SHP77 (cell line): Measurements from ENCODE around the gene CAMK4.
"Not testable (repeated sequence)": the region's sequence is repeated elsewhere in the genome, so short reads cannot be mapped to it uniquely, and the experiment has no call there.

Experiments used
- DNase-seq, 2 experiments: peaks; one replicate each; lab custom pipeline; 2025; lab: John Stamatoyannopoulos, UW

CAMK4 gene

DNA sequence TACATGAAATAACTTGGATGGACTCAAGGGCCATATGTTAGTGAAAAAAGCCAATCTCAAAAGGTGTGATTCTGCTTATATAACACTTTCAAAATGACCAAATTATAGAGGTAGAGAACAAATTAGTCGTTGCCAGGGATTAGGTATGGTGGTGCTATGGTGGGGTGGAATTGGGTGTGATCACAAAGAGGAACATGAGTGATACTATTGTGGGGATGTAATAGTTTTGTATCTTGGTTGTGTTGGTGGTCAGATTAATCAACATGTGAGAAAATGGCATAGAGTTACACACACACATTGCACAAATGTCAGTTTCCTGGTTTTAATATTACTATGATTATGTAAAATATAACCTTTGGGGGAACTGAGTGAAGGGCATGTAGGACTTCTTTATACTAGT is 31.9 kb downstream of the CAMK4 start:
- DNase-seq, result no peak

DNA sequence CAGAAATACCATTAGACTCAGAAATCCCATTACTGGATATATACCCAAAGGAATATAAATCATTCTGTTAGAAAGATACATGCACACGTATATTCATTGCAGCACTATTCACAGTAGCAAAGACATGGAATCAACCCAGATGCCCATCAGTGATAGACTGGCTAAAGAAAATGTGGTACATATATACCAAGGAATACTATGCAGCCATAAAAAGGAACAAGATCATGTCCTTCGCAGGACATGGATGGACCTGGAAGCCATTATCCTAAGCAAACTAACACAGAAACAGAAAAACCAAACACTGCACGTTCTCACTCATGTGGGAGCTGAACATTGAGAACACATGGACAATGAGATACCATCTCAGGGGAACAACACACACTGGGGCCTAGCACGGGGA is 33.4 kb downstream of the CAMK4 start:
- DNase-seq, result not testable (repeated sequence)

DNA sequence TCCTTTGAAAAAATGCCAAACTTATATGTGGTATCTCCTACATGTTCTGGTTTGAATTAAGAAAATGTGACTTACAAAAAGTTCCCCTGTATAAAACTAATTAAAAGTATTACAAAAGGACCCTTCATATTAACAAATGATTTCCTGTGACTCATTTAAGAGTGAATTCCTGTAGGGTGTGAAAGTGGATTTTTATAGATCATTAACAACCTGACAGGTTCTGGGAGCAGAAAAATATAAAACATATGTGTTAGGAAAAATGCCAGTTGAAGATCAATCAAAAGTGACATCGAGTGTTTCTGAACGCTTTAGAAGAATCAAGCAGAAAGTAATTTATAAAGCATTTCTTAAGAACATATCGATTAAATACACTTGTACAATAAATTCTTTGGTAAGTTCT is 35.5 kb downstream of the CAMK4 start:
- no peak for DNase-seq

DNA sequence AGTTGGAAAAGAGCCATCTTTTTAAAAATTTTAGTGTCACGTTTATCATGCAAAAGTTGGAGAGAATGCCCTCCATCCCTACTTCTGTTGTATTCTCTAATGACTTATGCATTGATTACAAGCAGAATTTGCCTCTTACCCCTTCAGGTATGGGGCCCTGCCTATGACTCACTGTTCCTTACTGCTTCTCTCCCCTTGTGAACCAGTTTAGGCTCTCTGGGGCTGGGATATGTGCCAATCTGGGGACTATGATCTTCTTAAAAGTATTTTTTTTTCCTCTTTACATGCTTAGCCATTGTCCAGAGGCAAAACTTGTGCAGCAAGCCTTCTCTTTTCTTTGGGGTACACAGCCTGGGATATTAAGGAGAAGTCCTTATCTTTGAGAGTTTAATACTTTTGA is 37.4 kb downstream of the CAMK4 start:
- no peak for DNase-seq

DNA sequence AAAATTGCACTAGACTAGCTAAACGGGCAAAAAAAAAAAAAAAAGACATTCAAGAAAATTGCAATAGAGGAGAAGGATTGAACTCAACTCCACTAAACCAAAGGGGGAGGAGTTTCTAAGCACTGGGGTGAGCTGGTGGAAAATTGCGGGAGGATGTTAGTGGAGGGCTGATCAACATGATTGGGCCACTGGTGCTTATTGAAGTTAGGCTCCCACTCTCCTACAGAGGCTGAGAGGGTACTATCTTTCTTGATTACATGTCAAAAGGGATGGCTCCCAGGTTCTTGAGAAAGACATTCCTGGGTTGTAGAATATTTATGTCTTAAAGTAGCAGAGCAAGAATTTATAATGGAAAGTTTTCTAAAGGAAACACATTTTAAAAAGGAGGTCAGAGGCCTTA is 38.0 kb downstream of the CAMK4 start:
- DNase-seq, result no peak

DNA sequence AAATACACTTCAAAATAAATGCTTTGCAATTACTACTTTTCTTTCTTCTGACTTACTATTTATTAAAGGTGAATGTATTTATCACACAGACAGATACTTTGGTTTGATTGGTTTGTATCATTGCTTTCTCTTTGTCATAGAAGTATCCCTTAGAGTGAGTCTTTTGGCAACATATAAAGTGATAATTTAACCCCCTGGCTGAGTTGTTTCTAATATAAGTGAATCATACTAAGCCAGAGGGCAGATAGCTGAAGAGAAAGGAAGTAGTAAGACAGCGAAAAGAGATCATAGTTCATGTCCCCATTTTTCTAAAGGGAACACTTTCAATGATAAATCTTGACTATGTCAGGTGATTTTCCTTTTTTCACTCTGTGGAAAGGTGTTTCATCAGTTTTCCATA is 38.6 kb downstream of the CAMK4 start:
- DNase-seq, result no peak

DNA sequence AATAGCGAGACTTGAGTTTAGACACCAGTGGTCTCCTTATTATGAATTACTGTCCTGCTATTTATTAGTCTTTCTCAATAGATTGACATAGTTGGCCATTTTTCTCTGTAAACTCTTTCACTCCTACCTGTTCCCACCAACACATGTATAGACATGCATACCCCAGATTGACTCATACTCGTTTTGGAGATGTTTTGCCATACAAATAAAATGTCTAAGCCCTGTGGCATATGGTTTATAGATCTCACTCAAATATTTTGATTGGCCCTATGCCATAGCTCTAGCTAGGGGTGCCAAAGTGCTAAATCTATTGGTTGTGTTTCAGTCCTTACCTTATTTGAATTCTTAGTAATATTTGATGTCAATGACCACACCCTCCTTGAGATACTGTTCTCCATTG is 42.3 kb downstream of the CAMK4 start:
- DNase-seq, result peak; percentile 14 to 30

DNA sequence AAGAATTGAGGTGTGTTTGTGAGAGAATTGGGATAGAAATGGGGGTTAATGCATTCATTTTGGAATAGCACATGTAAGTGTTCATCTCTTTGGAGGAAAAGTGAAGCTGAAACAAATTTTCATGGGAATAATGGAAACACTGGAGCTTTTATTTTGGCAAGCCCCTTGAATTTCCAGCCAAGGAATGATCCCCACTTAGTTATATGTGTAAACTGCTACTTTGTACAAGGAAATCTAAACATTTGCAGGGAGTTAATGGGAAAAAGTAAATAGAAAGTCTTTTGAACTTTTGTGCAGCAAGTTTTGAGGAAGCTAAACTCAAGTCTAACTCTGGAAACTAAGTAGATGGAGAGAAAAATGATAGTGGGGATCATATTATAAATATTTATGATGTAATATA is 44.1 kb downstream of the CAMK4 start:
- no peak for DNase-seq

DNA sequence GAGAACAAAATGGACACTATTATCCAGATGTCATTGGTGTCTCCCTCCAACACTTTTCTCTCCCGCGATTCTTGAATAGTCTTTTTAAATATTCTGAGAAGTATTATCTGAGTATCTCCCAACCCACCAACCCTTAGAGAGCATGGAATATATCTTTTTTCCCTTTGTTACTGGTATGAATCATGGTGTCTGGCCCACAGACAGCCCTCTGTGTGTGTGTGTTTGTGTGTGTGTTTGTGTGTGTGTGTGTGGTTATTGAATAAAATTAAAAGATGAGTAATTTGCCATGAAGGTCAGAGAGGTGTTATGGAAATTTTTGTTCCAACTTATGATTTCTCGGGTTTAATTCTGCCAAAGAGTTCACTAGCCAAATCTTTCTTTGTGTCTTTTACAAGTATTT is 47.7 kb downstream of the CAMK4 start:
- no peak for DNase-seq

DNA sequence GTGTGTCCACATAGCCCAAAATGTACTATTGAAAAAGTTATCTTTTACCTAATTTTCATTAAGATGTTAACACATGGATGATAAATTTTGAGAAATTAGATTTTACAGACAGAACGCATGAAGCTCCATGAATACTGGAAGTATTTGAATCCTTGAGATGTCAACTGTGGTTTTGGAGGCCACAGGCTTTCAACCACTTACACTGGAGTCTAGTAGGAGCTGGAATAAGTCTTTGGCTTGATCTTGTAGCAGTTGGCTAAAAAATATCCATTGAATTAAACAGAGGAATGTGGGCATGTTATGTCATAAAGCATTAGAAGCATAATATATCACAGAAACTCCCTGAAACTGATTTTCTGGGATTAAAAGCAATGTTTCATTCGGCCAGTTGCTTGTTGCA is 52.9 kb downstream of the CAMK4 start:
- DNase-seq, result no peak

DNA sequence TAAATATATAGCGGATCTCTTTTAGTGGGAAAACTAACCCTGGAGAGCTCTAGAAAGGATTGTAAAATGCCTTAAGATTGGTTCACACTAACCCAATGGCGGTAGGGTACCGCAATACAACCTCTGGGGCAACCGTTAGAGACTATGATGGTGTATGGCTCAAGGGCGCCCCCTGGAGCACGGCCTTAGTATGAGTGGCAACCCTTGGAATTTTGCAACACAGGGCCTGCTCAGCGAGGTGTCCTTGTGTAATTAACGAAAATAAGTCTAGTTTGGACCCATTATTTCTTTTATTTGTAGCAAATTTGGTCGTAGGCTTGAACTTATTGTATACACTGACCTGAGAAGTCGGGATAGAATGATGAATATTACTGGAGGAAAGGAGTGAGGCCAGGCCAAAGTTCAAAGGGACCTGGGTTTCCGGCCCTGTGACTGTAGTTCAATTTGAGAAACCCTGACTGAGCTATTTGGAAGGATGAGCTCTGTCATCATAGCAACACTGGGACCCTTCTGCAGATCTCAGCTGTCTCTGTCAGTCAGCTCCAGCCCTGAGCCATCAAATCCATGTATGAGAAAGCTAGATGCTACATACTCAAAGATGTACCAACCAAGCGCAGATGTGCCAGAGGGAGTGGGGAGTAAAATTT is 54.8 kb downstream of the CAMK4 start:
- peak; percentile 2 to 10 for DNase-seq

DNA sequence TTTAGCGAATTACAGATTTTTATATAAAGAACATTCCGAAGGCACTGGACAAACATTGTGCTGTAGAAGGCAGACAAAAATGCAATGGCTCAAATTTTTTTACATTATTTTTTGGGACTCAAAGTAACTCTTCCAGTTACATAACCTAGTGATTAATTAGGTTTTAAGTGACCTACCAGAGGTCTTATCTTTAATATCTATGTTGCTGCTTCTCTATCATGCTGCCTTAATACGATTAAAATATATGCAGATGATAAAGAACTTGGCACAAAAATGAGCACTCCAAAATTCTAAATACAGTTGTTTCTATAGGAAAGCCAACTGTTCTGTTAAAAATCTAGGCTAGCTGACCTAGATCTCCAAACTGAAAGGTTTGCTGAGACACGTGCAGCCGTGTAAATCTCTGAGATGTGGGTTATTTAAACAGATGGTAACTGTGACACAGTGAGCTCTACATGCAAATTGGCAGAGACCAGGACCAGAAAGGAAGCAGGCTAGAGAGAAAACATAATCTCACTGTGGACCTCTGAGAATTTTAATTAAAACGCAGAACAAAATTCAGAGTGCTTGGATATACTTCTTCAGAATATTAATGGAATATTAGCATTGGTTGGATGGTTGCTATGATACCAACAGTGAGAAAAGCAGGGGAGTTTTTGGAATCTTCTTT is 56.2 kb downstream of the CAMK4 start:
- peak in 1 of 2 experiments; percentile 6 for DNase-seq

DNA sequence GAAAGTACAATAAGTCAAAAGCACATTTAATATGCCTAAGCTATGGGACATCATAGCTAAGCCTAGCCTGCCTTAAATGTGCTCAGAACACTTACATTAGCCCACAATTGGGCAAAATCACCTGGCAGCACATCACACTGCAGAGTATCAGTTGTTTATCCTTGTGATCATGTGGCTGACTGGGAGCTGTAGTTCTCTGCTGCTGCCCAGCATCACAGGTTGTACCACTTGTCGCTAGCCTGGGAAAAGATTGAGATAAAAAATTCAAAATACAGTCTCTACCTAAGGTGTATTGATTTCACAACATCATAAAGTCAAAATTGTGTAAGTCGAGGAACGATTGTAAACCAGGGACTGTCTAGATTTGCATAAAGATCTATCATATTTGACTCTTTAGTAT is 58.6 kb downstream of the CAMK4 start:
- DNase-seq, result no peak

DNA sequence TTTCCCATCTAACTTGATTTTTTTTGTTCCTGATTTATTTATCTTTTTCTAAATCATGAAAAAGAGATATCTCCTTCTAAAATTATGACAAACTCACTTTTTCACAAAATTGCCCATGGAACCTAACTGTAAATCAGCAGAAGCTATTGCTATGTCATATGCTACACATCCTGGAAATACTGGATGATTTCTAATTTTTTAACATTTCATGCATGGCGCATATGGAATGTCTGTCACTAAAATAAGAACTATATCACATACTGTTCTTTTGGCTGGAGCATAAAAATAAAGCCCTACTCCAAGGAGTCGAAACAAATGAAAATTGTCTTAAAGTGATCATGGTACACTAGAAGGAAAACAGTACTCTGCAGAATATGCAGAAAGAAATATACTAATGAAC is 60.6 kb downstream of the CAMK4 start:
- no peak for DNase-seq

DNA sequence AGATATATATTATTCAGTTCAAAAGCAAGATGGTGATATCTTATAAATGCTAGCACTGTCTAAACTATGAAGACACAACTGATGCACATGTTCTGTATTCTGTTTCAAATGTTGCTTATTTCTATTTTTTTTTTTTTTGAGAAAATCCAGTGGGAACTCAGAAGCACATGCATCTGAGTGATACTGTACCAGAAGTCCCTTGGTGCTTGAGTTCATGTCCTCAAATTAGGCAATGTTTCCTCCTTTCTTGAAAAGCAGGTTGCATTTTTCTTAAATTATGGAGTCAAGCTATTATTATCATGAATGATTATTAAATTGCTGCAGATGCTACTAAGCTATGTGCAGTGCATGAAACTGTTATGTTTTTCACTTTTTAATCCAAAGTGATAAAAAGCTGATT is 70.4 kb downstream of the CAMK4 start:
- DNase-seq, result no peak

DNA sequence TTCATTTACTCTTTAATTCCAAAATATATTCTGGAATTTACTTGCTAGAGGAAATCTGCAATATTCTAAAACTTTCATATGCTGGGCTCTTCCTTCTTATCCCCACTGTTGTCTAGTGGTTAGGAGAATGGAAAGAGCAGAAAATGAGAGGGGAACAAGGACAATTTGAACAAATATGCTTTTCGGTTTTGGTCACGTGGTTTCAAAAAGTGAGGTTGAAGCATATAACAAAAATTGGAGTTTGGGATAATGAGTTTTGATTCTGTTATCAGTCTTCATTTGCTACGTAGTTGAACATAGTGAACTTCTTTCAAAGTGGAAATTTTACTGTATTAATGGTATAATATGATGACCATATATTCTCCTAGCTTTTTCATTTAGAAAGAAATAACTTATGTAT is 71.5 kb downstream of the CAMK4 start:
- DNase-seq, result no peak

DNA sequence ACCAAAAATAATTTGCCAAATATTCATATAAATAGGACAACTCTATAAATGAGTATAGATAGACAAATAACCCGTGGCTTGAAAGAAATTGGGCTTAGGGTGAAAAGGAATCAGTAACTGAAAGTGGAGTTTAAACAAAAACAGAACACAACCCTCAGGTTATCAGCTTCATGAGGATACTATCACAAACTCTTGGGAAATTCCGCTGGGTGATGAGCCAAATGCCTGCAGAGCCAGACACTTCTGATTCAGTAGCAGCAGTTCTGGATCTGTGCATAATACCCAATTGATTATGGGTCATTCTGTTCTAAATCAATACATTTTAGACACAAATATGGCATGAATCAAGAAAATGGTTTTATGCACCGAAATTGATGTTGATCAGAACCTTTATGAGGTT is 72.4 kb downstream of the CAMK4 start:
- DNase-seq, result no peak

DNA sequence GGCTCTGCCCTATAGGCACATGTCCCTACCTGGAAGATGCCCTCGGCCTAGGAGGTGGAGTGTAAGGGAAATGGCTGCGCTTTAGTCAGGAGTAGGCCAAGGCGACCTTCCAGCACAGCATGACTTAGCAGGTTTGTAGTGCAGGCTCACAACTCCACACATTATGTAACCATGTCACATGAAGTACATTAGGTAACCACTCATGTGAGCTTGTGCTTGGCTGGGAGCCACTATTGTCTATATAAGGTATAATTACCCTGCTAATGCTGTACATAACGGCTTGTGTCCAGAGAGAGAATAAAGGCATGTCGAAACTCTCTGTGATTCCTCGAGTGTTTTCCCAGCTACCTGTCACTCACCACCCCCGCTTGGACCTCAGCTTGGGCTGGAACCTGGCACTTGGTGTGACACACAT is 74.9 kb downstream of the CAMK4 start:
- DNase-seq, result no peak

DNA sequence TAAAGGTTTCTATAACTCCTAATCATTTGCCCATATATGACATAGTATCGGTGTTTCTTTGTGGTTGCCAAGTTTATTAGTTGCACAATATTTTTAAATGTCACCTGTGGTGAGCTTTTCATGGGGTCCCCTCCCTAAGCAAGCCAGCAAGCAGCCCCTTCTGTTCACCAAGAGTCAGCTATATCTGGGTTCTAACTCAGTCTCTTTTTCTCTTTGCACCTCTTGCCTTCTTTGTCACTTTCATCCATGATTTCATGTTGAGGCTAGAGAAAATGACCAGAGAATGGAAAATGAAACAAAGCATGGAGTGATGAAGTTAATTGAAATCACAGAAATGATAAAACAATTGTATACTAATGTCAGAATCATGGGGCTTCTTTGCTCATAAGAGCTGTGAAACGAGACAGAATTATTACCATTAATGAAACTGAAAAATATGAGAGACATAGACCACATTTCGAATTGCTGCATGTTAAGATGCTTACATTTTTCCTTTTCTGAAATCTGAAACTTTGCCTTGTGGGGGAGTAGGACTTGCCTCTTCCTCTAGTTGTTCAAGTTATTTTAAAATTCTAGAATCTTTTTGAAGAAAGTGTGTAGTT is 75.7 kb downstream of the CAMK4 start:
- DNase-seq, result no peak

DNA sequence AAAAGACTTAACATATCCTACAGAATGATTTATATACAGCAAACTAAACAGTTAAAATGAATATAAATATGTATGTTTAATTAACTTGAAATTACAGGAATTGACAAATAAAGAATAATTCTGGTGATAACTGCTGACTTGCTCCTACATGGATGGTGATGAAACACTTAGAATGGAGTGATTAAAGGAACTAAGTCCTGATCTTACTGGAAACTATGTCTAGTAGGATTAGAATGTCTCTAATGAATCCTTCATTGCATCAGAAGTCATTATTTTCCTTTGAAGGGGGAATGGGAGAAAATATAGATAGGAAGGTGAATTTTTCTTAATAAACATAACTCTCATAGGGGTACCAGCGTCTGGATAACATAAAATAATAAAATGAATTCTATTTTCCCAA is 77.1 kb downstream of the CAMK4 start:
- DNase-seq, result no peak

DNA sequence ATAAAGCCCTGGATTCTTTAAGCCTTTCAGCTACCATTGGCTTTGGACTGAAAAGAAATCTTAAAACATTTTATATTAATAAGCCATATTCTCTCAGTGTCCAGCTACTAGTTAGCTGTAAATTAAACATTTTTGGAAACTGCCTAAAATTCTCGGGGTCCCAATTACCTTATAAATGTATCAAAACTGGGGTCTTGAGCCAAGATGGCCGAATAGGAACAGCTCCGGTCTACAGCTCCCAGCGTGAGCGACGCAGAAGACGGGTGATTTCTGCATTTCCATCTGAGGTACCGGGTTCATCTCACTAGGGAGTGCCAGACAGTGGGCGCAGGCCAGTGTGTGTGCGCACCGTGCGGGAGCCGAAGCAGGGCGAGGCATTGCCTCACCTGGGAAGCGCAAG is 77.9 kb downstream of the CAMK4 start:
- not testable (repeated sequence) for DNase-seq

DNA sequence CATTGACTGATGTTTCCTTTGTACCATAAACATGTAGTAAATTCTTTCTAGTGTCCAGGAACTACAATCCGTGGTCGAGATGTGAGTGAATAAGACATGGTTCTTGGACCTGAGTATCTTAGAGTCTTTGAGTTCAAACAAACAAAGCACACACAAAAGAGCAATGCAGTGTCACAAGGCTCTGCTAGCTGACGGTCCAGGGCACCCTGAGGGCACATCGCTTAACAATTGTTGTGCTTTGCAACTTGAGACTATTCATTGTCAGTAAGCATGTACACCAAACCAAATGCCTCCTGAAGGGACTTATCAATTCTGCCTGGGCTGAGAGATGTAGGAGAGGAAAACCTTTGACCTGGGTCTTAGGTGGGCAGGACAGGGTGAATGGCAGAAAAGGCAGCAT is 84.8 kb downstream of the CAMK4 start:
- no peak for DNase-seq

DNA sequence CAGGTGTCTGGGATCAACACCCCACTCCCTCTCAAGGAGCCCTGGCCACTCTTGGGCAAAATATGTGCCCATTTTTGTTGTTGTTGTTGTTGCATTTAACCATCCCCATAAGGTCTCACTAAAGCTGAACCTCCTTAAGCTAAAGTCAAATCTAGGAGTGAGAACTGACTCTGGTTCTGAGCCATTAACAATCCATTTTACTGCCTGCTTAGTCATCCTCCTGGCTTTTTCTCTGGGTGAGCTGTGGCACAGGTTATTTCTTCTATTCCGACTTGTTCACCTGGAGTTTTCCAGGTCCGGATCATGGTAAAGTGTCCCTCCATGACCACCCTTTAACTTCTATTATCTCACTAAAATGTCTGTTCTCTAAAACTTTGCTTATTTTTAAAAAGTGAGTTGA is 85.2 kb downstream of the CAMK4 start:
- DNase-seq, result no peak
